GM12865 (cell line): Measurements from ENCODE around the gene SLC5A10.

Experiments used
- DNase-seq: peaks from one replicate; pipeline ENCODE4 v3.0.0; 2010; ENCODE audit warnings: low read depth
- H3K4me3 ChIP-seq: 2 replicates; pipeline ENCODE4 v1.5.1; 2011; ENCODE audit warnings: mild to moderate bottlenecking, low read depth, low read length, control low read depth
- CTCF ChIP-seq: IDR thresholded peaks from 2 replicates; pipeline ENCODE4 v1.5.1; 2011; ENCODE audit warnings: low read length, control low read depth, low read depth, inconsistent platforms; ENCODE audit not compliant: insufficient read depth; ENCODE audit errors: missing control alignments

SLC5A10 gene

GRCh38 chr17:18946536-18946935 is 5.4 kb upstream of the SLC5A10 start:
- no peak for TF ChIP-seq CTCF
- DNase-seq: no peak

GRCh38 chr17:18947866-18948265 is 4.1 kb upstream of the SLC5A10 start:
- no peak for TF ChIP-seq CTCF
- DNase-seq: no peak

More at GRCh38 chr17:18946536-18946935, 5.4 kb upstream of the SLC5A10 start:
- no peak overlapping the region for H3K4me3 ChIP-seq

GRCh38 chr17:18948476-18949006 is 3.4 kb upstream of the SLC5A10 start:
- no peak overlapping the region for H3K4me3 ChIP-seq
- no peak for TF ChIP-seq CTCF
- DNase-seq: no peak

More at GRCh38 chr17:18947866-18948265, 4.1 kb upstream of the SLC5A10 start:
- H3K4me3 ChIP-seq: no peak overlapping the region

GRCh38 chr17:18949566-18949965 is 2.4 kb upstream of the SLC5A10 start:
- no peak for TF ChIP-seq CTCF
- H3K4me3 ChIP-seq: no peak overlapping the region
- DNase-seq: no peak

- no peak for TF ChIP-seq CTCF
- no peak overlapping the region for H3K4me3 ChIP-seq
Measured at GRCh38 chr17:18950346-18950745, 1.6 kb upstream of the SLC5A10 start.

GRCh38 chr17:18950944-18951905 is 740 bp upstream of the SLC5A10 start:
- DNase-seq: no peak
- no peak overlapping the region for H3K4me3 ChIP-seq
- no peak for TF ChIP-seq CTCF

More at GRCh38 chr17:18950346-18950745, 1.6 kb upstream of the SLC5A10 start:
- DNase-seq: no peak
